NCI-H1436 treated with DMSO at 0.1 percent for 48 hours (cell line): ENCODE data around the gene USP47.

ENCODE experiments used
- DNase-seq: peaks from one replicate; lab custom pipeline; 2025; lab: John Stamatoyannopoulos, UW

Gene USP47

GRCh38 chr11:11942668-11943067 lies 100.9 kb downstream of the USP47 start:
- no peak for DNase-seq

GRCh38 chr11:11944444-11944843 lies 102.7 kb downstream of the USP47 start:
- no peak for DNase-seq

DNA sequence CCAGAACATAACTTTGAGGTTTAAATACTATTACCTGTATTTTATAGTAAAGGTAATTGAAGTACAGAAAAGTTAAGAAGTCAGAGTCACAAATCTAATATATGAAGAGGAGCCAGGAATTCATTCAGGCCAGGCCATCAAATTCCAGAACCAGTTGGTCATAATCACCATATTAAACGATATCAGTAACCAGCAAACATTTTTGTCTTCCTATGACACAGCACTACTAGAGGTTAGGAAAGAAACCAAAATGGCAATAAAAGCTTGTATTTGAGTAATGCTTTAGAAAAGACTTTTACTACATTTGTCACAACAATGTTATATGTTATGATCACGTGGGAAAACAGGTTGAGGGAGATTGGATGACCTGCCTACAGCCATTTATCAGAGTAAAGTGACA lies 104.4 kb downstream of the USP47 start:
- DNase-seq, result no peak

GRCh38 chr11:11946878-11947277 lies 105.1 kb downstream of the USP47 start:
- no peak for DNase-seq

GRCh38 chr11:11947825-11948224 lies 106.1 kb downstream of the USP47 start:
- no peak for DNase-seq

GRCh38 chr11:11948242-11948947 lies 106.6 kb downstream of the USP47 start:
- DNase-seq, result no peak

- no peak for DNase-seq
Measured at GRCh38 chr11:11949482-11949881, 107.7 kb downstream of the USP47 start.

DNA sequence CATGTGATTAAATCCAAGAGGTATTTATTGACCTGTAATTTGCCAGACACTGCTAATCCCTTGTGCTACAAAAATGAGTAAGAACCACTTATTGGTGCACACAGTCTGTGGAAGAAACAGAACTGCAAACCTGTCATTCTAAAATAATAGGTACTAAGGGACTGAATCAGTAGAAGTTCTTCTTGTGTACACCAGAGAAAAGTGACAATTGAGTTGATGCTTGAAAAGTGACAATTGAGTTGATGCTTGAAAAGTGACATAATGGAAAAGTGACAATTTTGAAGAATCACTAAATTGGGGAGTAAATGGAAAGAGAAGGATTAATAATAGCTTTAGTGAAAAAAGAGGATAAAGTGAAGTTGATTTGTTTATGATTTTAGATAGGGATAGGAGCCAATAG lies 110.3 kb downstream of the USP47 start:
- DNase-seq, result no peak

DNA sequence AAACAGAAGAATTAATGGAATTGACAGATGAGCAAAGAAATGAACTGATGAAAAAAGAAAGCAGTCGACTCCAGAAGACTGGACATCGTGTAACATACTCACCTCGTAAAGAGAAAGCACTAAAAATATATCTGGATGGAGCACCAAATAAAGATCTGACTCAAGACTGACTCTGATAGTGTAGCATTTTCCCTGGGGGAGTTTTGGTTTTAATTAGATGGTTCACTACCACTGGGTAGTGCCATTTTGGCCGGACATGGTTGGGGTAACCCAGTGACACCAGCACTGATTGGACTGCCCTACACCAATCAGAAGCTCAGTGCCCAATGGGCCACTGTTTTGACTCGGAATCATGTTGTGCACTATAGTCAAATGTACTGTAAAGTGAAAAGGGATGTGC lies 114.2 kb downstream of the USP47 start:
- DNase-seq, result no peak

DNA sequence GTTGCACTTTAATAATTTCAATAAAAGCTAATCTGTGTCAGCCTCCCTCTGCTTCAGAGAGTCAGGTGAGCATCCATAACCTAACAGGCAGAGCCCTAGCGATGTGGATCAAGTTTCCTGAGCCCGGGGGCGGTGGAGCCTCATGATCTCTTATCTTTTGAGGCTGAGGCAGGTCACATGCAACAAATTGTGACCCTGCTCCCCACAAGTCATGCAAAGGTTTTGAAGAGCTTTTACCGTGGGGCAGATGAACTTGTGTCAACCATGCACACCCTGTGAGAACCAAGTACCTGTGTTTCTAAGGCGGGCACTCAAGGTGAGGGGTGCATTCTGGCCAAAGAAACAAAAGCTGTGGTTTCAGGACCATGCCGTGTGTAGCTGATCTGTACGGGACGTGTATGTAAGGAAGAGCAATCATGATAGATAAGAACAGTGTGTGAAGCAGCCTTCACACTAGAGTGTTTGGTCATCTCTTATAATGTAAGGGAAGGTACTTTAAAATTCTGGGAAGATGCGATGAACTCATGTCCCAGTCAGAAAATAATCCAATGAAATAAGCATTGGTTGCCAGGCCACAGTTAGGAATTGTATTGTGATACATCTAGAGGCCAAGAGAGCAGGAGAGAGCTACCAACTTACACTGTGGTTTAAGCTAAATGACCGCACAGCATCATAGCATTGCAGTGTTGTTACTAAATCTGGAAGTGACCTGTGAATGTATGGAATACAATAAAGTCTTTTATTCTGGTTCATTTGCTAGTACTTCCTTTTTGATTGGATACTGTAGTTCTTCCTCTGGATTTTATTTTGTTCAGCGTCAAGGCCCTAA lies 116.8 kb downstream of the USP47 start:
- DNase-seq, result no peak

- DNase-seq, result no peak
Measured at GRCh38 chr11:11959601-11960000, 117.8 kb downstream of the USP47 start.

DNA sequence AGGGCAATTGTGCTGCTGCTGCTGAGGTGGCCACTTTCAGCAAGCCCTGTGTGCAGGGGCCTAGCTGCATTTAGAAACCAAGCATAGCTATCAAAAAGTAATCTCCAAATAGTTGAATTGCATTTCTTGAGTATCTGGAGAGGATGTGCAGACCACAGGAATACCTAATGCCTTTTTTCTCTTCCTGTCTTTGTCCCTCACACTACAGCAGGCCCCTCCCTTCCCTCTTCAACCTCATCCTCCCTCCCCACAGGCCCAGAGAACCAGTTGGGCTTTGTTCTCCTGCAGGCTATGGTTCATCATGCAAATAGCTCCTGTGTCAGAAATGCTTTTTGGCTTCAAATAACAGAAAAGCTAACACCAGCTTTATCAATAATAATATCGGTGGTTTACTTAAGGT lies 118.9 kb downstream of the USP47 start:
- no peak for DNase-seq

DNA sequence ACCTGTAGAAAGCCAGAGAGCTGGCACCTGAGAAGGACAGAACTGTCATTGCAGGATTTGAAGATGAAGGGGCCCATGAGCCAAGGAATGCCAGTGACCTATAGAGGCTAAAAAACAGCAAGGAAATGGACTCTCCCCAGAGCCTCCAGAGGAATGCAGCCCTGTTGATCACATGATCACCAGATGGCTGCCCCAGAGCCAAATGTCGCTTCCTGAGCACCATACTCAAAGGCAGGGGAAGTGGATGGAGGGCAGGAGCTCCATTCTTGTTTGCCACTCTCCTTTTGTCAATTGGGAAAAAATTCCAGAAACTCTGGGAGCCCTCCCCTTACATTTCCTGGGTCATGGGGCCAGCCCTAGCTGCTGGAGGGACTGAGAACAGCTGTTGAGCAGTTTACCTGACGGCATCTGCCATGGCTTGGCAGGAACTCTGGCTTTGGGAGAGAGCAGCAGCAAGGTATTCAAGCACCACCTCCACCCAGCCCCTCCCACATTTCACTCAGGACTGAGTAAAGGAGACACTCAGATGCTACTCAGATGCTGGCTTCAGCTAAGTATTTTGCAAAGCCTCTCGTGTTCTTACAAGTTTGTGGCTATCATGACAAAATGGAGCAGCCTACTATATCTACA lies 119.7 kb downstream of the USP47 start:
- no peak for DNase-seq

- no peak for DNase-seq
Measured at GRCh38 chr11:11963067-11963466, 121.3 kb downstream of the USP47 start.

GRCh38 chr11:11963842-11964773 lies 122.3 kb downstream of the USP47 start:
- DNase-seq, result no peak

- no peak for DNase-seq
Measured at GRCh38 chr11:11964774-11965150, 123.0 kb downstream of the USP47 start.

- no peak for DNase-seq
Measured at GRCh38 chr11:11965192-11965591, 123.4 kb downstream of the USP47 start.

DNA sequence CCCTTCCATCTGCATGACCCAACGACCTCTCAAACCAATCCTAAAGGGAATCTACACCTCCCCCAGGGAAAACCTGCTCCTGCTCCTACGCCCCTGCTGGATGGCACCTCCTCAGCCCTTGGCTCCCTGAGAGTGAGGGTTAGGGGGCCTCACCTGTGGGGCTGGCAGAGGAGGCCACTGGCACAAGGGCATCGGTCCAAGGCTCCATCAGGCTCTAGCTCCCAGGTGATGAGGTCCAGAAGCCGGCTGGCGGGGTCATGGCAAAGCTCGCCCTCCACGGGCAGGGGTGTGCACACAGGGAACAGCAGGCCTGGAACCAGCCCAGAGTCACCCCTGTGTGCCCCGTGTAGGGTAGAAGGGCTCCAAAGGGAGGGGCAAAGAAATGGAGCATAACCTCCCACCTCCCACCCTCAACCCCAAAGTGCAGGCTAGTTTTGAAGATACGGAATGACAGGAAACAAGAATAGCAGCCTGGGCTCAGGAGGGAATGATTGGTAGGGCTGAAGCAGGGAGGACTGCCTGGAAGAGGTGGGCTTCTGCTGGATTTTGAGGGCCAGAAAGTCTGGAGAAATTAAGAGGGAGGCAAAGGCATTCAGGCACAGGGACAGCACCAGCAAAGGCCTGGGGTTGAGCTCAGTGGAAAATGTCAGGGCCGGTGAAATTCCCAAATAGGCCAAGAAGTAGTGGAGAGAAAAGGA lies 124.0 kb downstream of the USP47 start:
- DNase-seq, result no peak

- no peak for DNase-seq
Measured at GRCh38 chr11:11966354-11966741, 124.6 kb downstream of the USP47 start.

GRCh38 chr11:11966826-11967668 lies 125.3 kb downstream of the USP47 start:
- DNase-seq, result no peak
